Measurements from ENCODE around the gene SUSD3. TPM values are rescaled to one million over a fixed set of nuclear protein-coding genes. Genes with fewer than 3 reads are reported as not detected.

Gene SUSD3
- total and polyA plus RNA-seq, 2 of the 8 experiments (the other 6 are each of a cell fraction or from before 2014, with no cell fraction given) = 5.5 to 35.4 TPM

DNA sequence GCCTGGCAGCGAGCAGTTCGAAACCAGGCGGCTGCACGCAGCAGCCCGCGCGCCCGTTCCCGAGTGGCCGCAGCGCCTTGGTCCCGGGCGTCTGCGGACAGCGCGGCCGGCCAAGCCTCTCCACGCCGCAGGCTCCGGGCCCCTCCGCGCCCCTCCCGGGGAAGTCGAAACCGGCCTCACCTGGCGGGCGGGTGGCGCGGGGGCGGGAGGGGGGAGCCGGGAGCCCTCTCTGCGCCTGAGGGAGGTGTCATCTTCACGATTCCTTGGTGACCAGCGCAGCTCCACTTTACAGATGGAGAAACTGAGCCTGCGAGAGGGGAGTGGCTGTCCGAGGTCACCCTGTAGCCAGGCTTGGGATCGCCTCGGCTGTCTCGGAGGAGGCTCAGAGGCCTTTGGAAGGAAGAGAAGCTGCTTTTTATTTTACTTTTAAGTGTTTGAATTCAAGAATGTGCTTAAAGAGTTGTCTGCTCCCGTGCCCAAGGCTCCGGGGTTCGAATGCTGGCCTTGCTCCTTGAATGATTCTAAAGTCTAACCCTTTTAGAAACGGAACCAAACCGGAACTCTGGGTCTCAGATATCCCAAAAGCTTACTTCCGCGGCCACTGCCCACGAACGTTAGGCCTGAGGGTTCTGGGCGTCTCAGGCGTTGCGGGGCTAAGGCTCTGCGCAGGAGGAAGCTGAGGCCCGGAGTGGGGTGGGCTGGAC lies 662 bp downstream of the SUSD3 start (continued):
- TF ChIP-seq BRCA1 (IDR thresholded peaks at IDR 0.05; ENCODE audit: low read depth, low read length) (no peak), TAF1 (IDR thresholded peaks at IDR 0.05; ENCODE audit: low read depth, low read length) (no peak), SP2 (IDR thresholded peaks at IDR 0.05; ENCODE audit: low read length) (no peak), YY1 (IDR thresholded peaks at IDR 0.05; ENCODE audit: low read depth, low read length) (no peak), SIRT6 (IDR thresholded peaks at IDR 0.05; ENCODE audit: low read length) (no peak), RFX5 (IDR thresholded peaks at IDR 0.05; ENCODE audit: borderline replicate concordance, low read depth, low read length) (no peak), RAD21 (IDR thresholded peaks at IDR 0.05 in 1 of 2, conservative IDR thresholded peaks at IDR 0.05 in 1 of 2; ENCODE audit: low read depth in 2 of 2, low read length in 2 of 2) (no peak), TEAD4 (IDR thresholded peaks at IDR 0.05; ENCODE audit: low read depth, low read length) (no peak), RNF2 (IDR thresholded peaks at IDR 0.05; ENCODE audit: borderline replicate concordance, low read depth, low read length, missing control alignments, poor library complexity, severe bottlenecking) (no peak), SP1 (IDR thresholded peaks at IDR 0.05; ENCODE audit: low read depth, low read length) (no peak), RXRA (IDR thresholded peaks at IDR 0.05; ENCODE audit: insufficient read depth, low read depth, low read length) (no peak)

Data from H1 (cell line).